Measurements from ENCODE around the gene LOC101059915.
"Not testable (repeated sequence)": the region's sequence is repeated elsewhere in the genome, so short reads cannot be mapped to it uniquely, and the experiment has no call there.

The LOC101059915 gene

GRCh38 chrX:71698299-71699022 lies 31.1 kb downstream of the LOC101059915 start:
- not testable (repeated sequence) for H4K8ac ChIP-seq (ENCODE audit: low read length); H3K9ac ChIP-seq (ENCODE audit: low read length); DNase-seq; H2BK120ac ChIP-seq (ENCODE audit: low read depth, low read length); H3K36me3 ChIP-seq (ENCODE audit: control insufficient read depth in 1 of 2, insufficient read depth in 2 of 2, low read depth in 1 of 2, low read length in 2 of 2); H3K9me3 ChIP-seq (ENCODE audit: control insufficient read depth, low read length); H2BK12ac ChIP-seq (ENCODE audit: low read length in 2 of 2); H4K91ac ChIP-seq (ENCODE audit: low read length); H3K27me3 ChIP-seq (ENCODE audit: control insufficient read depth in 1 of 2, insufficient read depth in 1 of 2, low read length in 2 of 2); H3K14ac ChIP-seq (ENCODE audit: low read length in 2 of 2); H3K23ac ChIP-seq (ENCODE audit: low read length in 2 of 2); H3K4me2 ChIP-seq (ENCODE audit: low read length, poor library complexity, severe bottlenecking); H3K4me1 ChIP-seq (ENCODE audit: control insufficient read depth, insufficient read depth, low read depth, low read length); H3K27ac ChIP-seq (ENCODE audit: low read length, poor library complexity, severe bottlenecking); H2BK15ac ChIP-seq (ENCODE audit: low read depth, poor library complexity, severe bottlenecking); H3K4me3 ChIP-seq (ENCODE audit: insufficient read depth in 1 of 2, low read depth in 1 of 2, low read length in 2 of 2); H3K79me1 ChIP-seq (replicated peaks; ENCODE audit: low read length, poor library complexity, severe bottlenecking); H3K18ac ChIP-seq (ENCODE audit: low read depth in 1 of 2, low read length in 2 of 2); H3K4ac ChIP-seq (ENCODE audit: low read depth in 1 of 2, low read length in 2 of 2); H2AFZ ChIP-seq (ENCODE audit: low read depth, low read length); H2AK5ac ChIP-seq (ENCODE audit: low read length, severe bottlenecking); H2BK5ac ChIP-seq (ENCODE audit: low read depth, low read length, poor library complexity, severe bottlenecking)
- no CpG with 5 or more reads among the region's 12 CpGs for WGBS

- not testable (repeated sequence) for H3K18ac ChIP-seq (ENCODE audit: low read depth in 1 of 2, low read length in 2 of 2); H2BK15ac ChIP-seq (ENCODE audit: low read depth, poor library complexity, severe bottlenecking); H3K27me3 ChIP-seq (ENCODE audit: control insufficient read depth in 1 of 2, insufficient read depth in 1 of 2, low read length in 2 of 2); H3K9me3 ChIP-seq (ENCODE audit: control insufficient read depth, low read length); H3K4ac ChIP-seq (ENCODE audit: low read depth in 1 of 2, low read length in 2 of 2); H2AK5ac ChIP-seq (ENCODE audit: low read length, severe bottlenecking); H3K4me1 ChIP-seq (ENCODE audit: control insufficient read depth, insufficient read depth, low read depth, low read length); H3K36me3 ChIP-seq (ENCODE audit: control insufficient read depth in 1 of 2, insufficient read depth in 2 of 2, low read depth in 1 of 2, low read length in 2 of 2); H2BK5ac ChIP-seq (ENCODE audit: low read depth, low read length, poor library complexity, severe bottlenecking); H3K4me3 ChIP-seq (ENCODE audit: insufficient read depth in 1 of 2, low read depth in 1 of 2, low read length in 2 of 2); H4K91ac ChIP-seq (ENCODE audit: low read length); DNase-seq; H2AFZ ChIP-seq (ENCODE audit: low read depth, low read length); H3K9ac ChIP-seq (ENCODE audit: low read length); H2BK12ac ChIP-seq (ENCODE audit: low read length in 2 of 2); H3K79me1 ChIP-seq (replicated peaks; ENCODE audit: low read length, poor library complexity, severe bottlenecking); H4K8ac ChIP-seq (ENCODE audit: low read length); H3K23ac ChIP-seq (ENCODE audit: low read length in 2 of 2); H3K14ac ChIP-seq (ENCODE audit: low read length in 2 of 2); H2BK120ac ChIP-seq (ENCODE audit: low read depth, low read length); H3K4me2 ChIP-seq (ENCODE audit: low read length, poor library complexity, severe bottlenecking); H3K27ac ChIP-seq (ENCODE audit: low read length, poor library complexity, severe bottlenecking)
- WGBS = no CpG with 5 or more reads among the region's 4 CpGs
Observed at GRCh38 chrX:71699023-71699344, 31.6 kb downstream of the LOC101059915 start.

- H3K9ac ChIP-seq (ENCODE audit: low read length); H3K79me1 ChIP-seq (replicated peaks; ENCODE audit: low read length, poor library complexity, severe bottlenecking); H2BK12ac ChIP-seq (ENCODE audit: low read length in 2 of 2); H3K9me3 ChIP-seq (ENCODE audit: control insufficient read depth, low read length); H3K27me3 ChIP-seq (ENCODE audit: control insufficient read depth in 1 of 2, insufficient read depth in 1 of 2, low read length in 2 of 2); H2AK5ac ChIP-seq (ENCODE audit: low read length, severe bottlenecking); H4K91ac ChIP-seq (ENCODE audit: low read length); H3K14ac ChIP-seq (ENCODE audit: low read length in 2 of 2); H3K36me3 ChIP-seq (ENCODE audit: control insufficient read depth in 1 of 2, insufficient read depth in 2 of 2, low read depth in 1 of 2, low read length in 2 of 2); H2BK15ac ChIP-seq (ENCODE audit: low read depth, poor library complexity, severe bottlenecking); H4K8ac ChIP-seq (ENCODE audit: low read length); H3K23ac ChIP-seq (ENCODE audit: low read length in 2 of 2); DNase-seq; H3K4ac ChIP-seq (ENCODE audit: low read depth in 1 of 2, low read length in 2 of 2); H3K4me2 ChIP-seq (ENCODE audit: low read length, poor library complexity, severe bottlenecking); H2BK5ac ChIP-seq (ENCODE audit: low read depth, low read length, poor library complexity, severe bottlenecking); H3K4me1 ChIP-seq (ENCODE audit: control insufficient read depth, insufficient read depth, low read depth, low read length); H2AFZ ChIP-seq (ENCODE audit: low read depth, low read length); H3K4me3 ChIP-seq (ENCODE audit: insufficient read depth in 1 of 2, low read depth in 1 of 2, low read length in 2 of 2); H3K27ac ChIP-seq (ENCODE audit: low read length, poor library complexity, severe bottlenecking); H3K18ac ChIP-seq (ENCODE audit: low read depth in 1 of 2, low read length in 2 of 2); H2BK120ac ChIP-seq (ENCODE audit: low read depth, low read length): not testable (repeated sequence)
- no CpG with 5 or more reads among the region's 12 CpGs for WGBS
Observed at GRCh38 chrX:71702853-71703252, 35.5 kb downstream of the LOC101059915 start.

- H3K9me3 ChIP-seq (ENCODE audit: control insufficient read depth, low read length); H3K14ac ChIP-seq (ENCODE audit: low read length in 2 of 2); H3K18ac ChIP-seq (ENCODE audit: low read depth in 1 of 2, low read length in 2 of 2); H3K9ac ChIP-seq (ENCODE audit: low read length); H3K4me2 ChIP-seq (ENCODE audit: low read length, poor library complexity, severe bottlenecking); H3K4me3 ChIP-seq (ENCODE audit: insufficient read depth in 1 of 2, low read depth in 1 of 2, low read length in 2 of 2); H3K36me3 ChIP-seq (ENCODE audit: control insufficient read depth in 1 of 2, insufficient read depth in 2 of 2, low read depth in 1 of 2, low read length in 2 of 2); H2BK120ac ChIP-seq (ENCODE audit: low read depth, low read length); H2AFZ ChIP-seq (ENCODE audit: low read depth, low read length); DNase-seq; H4K8ac ChIP-seq (ENCODE audit: low read length); H3K27ac ChIP-seq (ENCODE audit: low read length, poor library complexity, severe bottlenecking); H3K4ac ChIP-seq (ENCODE audit: low read depth in 1 of 2, low read length in 2 of 2); H2BK15ac ChIP-seq (ENCODE audit: low read depth, poor library complexity, severe bottlenecking); H2AK5ac ChIP-seq (ENCODE audit: low read length, severe bottlenecking); H3K27me3 ChIP-seq (ENCODE audit: control insufficient read depth in 1 of 2, insufficient read depth in 1 of 2, low read length in 2 of 2); H3K23ac ChIP-seq (ENCODE audit: low read length in 2 of 2); H3K4me1 ChIP-seq (ENCODE audit: control insufficient read depth, insufficient read depth, low read depth, low read length); H2BK5ac ChIP-seq (ENCODE audit: low read depth, low read length, poor library complexity, severe bottlenecking); H4K91ac ChIP-seq (ENCODE audit: low read length); H2BK12ac ChIP-seq (ENCODE audit: low read length in 2 of 2); H3K79me1 ChIP-seq (replicated peaks; ENCODE audit: low read length, poor library complexity, severe bottlenecking): not testable (repeated sequence)
- no CpG with 5 or more reads among the region's 14 CpGs for WGBS
Observed at GRCh38 chrX:71714064-71714463, 46.7 kb downstream of the LOC101059915 start.
